ENCODE results near the gene GRXCR2.
A peak's percentile ranks its signal among the peaks of the same experiment; 100 is the strongest.
"Not testable (repeated sequence)": the region's sequence is repeated elsewhere in the genome, so short reads cannot be mapped to it uniquely, and the experiment has no call there.

Gene GRXCR2

DNA sequence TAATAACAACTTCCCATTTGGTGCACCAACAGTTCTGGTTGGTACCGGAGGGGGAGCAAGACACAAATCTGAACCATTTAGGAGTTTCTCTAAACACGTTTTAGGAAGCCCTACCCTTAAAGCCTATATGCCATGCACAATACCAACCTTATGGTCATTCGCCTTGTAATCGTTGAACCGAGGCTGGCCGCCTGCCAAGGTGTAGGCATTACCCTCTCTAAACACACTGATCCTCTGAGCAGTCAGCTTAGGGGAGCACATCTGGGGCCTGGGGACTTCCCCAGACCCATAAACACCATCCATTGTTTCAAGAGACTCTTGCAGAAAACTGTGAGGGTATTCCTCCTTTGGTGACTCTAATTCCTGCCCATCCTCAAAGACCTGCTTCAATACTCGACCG is 328 bp downstream of the GRXCR2 start:
- no peak for DNase-seq

DNA sequence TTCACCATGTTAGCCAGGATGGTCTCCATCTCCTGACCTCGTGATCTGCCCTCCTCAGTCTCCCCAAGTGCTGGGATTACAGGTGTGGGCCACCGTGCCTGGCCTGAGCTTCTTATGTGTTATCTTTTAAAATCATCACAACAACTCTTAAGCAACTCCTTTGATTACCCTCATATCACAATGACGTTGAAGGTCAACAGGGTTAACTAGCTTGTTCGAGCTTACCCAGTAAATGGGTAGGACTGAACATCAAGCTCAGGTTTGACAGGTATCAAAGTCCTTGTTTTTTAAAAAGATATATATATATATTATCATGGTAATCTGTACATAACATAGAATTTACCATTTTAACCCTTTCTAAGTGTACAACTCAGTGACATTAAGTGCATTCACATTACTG is 3.1 kb downstream of the GRXCR2 start:
- no peak for DNase-seq

DNA sequence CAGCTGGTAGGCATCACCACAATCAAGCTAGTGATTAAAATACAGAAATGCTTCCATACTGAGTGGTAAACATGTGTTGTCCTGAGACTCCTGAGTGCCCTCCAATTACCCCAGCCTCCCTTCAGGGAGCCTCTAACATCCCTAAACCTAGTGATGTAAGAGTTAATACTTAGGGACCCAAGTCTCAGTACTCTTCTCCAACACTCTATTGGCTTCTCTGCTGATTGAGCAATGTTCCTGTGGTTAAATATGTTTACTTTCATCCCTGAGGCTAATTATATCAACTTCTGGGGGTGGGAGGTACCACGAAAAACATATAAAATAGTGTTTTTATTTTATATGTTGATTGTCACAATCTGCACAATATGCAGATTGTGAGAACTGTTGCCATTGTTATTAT is 5.0 kb downstream of the GRXCR2 start:
- no peak for DNase-seq

DNA sequence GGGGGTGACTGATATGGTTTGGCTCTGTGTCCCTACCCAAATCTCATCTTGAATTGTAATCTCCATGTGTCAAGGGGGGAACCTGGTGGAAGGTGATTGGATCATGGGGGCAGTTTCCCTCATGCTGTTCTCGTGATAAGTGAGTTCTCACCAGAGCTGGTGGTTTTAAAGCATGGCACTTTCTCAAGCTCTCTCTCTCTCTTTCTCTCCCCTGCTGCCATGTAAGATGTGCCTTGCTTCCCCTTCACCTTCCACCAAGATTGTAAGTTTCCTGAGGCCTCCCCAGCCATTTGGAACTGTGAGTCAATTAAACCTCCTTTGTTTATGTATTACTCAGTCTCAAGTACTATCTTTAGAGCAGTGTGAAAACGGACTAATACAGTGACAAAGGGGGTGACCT is 8.4 kb downstream of the GRXCR2 start:
- not testable (repeated sequence) for DNase-seq

DNA sequence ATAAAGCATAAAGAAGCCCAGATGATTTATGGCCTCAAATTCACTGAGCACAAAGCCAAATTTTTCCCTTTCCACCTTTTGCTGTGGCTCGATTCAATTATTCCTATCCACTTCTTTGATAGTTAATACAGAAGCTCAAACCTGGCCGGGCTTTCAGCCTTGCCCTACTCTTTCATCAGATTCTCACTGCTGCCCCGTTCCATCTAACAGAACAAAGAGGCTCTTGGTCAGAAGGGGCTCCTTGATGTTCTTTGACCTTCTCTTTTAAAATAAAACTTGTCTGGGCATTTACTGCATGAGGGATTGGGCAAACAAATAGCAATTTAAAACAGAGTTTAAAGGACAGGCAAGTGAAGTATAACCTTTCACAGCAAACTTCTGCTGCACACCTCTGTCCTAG is 9.8 kb downstream of the GRXCR2 start:
- DNase-seq: no peak

DNA sequence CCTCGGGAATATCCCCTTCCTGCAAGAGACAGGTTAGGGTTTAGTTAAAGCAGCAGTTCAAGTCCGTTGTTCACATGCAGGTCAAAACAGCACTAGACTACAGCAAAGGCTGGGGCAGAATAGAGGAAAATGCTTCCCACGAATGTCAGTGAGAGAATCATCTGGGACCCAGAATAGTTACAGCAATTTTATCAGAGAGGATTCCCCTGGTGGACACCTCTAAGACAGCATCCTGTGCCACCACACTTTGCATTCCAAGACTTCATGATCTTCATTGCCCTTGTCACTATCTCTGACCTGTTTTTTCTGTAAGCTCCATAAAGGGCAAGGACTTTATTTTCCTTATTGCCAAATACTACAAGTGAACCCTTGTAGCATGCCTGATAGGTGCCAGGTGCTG is 12.9 kb downstream of the GRXCR2 start:
- no peak for DNase-seq

DNA sequence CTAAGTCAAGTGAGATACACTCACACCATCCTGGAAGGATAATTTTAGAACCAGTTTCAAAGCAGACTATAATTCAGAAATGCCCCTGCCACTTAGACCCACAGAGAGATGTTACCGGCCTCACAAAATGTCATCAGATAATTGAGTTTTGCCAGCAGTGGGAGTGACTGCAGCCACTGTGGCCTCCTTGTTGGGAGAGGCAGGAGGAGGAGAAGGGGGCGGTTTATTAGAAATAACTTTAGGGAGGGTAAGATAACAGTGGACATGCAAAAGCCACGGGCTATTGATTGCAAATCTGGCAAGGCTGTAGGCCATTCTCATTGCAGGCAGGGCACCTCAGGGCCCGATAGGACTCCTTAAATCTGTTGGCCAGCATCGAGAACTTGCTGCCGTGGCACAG is 13.4 kb downstream of the GRXCR2 start:
- no peak for DNase-seq

DNA sequence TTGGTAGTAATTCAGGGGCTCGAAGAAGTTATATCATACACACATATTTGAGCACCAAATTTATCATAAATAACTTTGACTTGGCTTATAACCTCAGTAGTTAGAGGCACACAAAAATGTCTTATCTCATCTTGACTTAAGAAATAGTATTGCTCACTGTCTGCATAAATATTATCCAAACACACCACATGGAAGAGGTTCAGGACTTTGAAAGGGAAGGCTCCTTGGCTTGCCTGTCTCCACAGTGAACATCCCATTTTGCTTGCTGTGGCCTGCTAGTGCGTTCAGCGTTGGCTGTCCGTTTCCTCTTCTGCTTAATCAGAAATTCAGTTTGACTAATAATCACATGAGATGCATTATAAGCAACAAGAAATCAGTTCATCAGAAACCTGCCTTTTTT is 13.9 kb downstream of the GRXCR2 start:
- no peak for DNase-seq

DNA sequence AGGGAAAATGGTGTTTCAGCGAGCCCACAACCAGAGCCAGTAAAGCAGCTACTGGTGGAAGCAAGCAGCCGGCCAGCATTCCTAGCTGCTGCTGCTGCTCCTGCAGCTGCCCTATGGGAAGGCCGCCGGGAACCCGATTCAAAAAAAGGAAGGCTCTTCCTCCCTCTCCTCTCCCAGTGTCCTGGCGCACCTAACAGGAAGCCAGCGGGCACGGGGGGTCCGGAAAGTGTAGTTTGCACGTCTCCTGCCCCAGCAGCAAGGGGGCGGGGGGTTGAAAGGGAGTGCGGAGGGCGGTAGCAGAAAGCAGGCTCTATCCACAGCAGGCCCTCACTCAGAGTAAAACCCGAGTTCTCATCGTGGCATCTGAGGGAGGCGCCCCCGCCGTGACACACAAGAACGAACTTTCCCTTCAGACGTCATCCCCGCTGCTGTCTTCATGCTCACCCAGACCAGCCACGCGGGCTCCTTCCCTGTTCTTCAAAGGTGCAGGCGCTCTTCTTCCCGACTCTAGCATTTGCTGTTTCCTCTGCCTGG is 16.5 kb downstream of the GRXCR2 start:
- DNase-seq: no peak

DNA sequence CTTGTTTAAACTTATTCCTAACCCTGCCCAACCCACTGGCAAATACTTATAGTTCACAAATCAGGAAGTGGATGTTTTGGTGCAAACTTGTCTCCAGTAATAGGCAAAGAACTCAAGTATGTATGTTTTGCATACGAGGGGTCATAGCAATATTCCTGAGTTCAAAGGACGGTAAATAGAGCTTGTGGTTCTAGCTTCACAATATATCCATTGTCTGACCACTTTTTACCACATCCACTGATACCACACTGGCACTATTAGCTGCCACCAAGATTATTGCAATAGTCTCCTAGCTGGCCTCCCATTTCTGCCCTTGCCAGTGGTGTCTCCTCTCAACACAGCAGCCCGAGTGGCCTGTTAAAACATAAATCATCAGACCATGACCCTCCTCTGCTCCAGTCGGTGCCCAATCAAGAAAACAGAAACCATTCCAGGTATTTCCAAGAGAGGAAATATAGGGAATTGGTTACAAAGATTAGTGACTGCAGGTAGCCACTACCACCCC is 17.0 kb downstream of the GRXCR2 start:
- DNase-seq: no peak

DNA sequence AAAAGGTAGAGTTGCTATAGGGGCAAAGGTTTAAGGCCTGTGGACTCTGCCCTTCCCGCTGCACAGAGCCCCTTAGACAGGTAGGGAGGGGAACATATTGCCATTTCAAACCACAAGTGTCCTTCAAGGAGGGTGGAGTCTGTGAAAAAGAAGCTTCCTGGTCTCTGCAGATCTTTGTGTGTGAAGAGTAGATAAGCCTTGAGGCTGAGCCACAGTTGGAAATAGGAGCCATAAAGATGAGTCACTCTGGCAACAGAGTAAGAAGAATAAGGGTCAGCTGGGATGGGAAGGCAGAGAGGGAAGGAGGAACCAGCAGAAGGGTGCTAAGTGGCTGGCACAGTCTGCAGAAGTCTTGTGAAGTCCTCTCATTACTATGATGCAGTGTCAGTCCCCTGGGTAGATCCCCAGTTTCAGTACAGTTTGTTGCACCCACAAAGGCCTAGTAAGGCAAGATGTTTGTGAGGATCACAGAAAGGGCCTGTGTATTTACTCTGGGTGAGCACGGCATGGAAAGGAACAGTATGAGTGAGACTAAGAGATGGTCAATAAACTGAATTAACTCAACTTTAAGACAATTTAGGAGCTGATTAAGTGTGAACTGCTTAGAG is 18.1 kb downstream of the GRXCR2 start:
- DNase-seq: no peak

DNA sequence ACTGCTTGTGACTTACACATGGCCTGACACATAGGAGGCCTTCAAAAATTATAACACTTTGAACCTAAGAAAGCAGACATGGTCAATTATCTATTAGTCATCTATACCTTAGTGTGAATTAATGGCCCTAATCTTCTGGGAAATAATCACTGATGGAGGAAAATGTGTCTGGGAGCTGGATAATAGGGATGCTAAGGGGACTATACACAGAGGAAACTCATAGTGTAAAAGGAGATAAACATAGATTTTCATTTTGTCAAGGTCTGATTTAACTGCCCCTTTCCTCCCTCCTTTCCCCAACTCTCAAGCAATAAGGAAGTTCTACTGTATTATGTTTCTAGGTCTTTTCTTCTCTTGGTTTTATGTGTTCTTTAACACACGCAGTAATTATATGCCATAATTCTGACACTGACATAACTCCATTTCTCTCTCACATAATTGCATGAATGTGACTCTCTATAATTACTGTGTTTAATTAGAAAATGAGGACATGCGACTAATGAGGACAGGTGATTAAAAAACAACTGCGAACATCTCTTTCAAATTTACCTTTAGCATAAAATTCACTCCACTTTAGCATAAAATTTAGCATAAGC is 18.9 kb downstream of the GRXCR2 start:
- DNase-seq: no peak

DNA sequence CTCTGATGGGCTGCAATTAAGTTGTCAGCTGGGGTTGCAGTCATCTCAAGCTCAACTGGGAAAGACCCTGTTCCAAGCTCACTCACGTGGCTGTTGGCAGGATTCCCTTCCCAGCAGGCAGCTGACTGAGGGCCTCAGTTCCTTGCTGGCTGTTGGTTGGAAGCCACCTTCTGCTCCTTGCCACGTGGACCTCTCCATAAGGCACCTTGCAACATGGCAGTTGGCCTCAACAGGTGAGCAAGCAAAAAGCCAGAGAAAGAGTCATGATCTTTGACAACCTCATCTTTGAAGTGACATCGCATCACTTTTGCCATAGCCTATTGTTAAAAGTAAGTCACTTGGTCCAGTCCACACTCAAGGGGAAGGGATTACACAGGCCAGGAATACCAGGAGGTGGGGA is 19.8 kb downstream of the GRXCR2 start:
- DNase-seq: no peak

DNA sequence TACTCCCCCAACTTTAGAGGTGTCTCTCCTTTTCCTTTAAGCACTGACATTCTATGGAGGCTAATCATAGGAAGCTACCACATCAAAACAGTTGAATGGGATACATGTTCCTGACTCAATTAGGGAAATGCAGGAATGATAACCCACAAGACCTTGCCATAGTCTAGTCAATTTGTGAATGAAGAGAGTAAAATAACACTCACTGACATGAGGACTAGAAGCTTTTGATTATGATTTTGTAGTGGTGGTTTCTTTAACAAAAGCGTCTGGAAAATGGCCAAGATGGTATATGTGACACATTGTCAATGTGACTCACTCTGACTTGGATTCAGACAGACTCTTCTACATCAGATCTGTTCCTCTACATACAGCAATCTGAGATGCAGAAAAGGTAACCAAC is 24.0 kb downstream of the GRXCR2 start:
- DNase-seq: no peak

DNA sequence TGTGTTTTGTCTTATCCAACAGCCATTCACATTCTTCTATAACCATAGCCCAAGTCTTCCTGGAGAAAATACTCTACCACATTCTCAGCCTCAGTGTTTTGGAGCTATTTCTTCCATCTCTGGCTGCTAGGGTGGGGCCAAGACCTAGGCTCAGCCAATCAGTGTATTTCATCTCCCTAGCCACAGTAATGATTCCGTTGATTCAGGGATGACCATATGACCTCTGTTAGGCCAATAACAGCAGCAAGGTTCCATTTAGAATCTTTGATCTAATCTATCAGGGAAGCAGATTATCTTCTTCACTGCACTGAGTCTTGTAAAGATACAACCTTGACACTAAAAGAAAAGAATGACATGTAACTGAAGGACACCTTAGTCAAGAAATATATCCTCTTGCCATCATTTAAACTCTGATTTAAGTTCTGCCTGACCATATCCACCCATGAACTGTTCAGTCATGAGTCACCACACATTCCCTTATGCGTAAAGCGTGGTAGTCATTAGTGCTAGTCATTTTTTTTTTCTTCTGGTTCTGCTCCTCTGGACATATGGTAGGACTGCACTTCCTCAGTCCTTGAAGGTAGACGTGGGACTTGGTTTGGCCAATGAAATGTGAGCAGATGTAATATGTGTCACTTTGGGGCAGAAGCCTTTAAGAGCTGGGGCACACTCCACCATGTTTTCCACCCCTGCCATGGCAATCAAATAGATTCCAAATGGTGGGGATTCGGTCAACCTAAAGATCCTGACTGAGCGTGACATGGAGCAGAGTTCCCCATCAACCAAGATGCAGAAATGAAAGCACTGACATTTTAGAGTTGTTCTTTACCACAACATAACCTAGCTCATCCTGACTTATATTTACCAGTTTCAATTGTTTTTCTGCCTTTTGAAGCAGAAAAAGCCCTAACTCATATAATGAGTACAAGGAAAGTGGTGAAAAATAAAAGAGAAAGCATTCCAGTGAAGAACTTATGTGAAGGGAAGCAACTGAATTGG is 25.0 kb downstream of the GRXCR2 start:
- DNase-seq: no peak

DNA sequence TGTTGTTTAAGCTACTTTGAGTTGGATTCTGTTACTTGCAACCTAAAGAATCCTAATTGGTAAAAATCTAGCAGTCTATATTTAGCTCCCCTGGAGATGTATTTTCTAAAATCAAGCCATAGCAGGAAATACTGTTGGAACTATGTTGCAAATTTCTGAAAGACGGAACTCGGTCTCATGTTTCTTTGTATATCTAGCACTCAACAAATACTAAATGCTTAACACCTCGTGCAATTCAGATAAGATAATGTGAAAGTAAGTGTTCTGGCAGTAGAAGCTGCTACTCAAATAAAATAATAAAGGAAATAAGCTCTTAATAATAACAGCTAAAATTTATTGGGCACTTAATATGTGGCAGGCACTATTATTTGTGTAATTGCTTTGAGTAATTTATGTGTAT is 26.7 kb downstream of the GRXCR2 start:
- DNase-seq: no peak

DNA sequence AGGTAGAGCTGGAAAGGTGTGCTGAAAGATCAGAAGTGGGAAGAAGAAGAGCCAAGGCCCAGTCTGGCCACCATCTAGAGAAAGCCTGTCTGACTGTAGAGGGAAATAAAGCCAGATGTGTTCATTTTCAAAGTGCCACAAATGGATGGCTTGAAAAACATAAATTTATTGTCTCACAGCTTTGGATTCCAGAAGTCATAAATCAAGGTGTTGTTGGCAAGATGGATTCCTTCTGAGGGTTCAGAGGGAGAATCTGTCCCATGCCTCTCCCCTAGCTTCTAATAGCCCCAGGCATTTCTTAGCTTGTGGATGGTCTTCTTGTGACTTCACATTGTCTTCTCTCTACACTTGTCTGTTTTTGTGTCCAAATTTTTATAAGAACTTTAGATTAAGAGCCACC is 31.5 kb downstream of the GRXCR2 start:
- no peak for DNase-seq

DNA sequence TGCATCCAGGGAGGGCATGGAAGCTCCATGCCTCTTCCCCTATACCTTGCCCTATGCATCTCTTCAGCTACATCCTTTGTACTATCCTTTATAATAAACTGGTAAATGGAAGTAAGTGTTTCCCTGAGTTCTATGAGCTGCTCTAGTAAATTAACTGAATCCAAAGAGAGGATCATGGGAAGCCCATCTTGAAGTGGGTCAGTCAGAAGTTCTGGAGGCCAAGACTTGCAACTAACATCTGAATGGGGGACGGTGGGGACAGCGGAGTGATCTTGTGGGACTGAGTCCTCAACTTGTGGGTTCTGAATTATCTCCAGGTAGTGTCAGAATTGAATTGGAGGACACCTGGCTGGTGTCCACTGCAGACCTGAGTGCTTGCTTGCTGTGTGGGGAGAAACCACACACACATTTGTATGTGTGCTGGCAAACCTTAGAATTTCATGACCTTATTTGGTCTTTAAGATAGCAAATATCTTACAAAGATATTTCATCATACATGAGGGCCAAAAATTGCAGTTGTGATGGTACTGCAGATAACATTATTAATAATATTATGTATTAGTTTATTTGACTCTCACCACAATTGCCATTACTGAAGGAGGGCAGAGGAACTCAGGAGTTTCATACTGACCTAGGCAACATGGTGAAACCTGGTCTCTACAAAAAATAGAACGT is 32.2 kb downstream of the GRXCR2 start:
- no peak for DNase-seq

DNA sequence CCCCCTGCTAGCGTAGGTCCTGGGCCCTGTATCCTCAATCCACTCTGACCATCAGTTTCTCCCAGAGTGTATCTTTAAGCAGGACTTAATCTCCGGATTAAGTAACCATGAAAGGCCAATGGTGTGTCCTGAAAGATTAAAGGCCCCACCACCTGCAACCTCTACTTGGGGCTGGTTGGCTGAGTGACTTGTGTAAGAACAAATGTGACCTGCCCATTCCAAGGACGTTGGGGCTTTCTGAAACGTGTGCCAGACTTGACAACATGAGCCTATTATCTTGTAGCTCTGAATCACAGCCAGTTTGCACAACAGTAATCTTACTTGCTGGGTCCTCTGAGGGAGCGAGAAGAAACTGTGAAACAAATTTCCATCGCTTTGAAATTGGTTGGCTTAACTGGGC is 34.5 kb downstream of the GRXCR2 start:
- DNase-seq: no peak

DNA sequence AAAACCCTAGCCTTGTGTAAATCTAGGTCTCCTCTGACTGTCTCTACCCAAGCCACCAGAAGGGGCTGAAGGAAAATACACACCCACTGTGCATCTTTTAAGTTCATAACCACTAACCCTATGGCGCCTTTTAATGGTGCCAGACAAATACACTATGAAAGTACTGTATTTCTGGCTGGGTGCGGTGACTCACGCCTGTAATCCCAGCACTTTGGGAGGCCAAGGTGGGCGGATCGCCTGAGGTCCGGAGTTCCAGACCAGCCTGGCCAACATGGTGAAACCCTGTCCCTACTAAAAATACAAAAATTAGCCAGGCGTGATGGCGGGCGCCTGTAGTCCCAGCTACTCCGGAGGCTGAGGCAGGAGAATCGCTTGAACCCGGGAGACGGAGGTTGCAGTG is 36.6 kb downstream of the GRXCR2 start:
- DNase-seq: not testable (repeated sequence)

DNA sequence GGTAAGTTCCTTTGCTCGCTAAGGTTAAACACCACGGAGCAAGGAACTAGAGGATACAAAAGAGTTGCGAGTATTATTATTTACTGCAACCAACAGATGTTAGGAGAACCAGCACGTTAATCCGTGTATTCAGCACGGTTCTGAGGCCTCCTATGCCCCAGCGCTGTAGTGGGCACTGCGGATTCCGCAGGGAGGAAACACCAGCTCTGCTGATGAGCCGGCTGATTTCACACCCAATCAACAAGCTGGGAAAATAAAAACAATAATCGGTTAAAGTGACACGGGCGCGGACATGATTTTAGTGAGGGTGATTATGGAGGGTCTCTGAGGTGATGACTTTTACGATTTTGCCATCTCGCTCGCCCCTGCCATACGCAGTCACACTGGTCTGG is 37.0 kb downstream of the GRXCR2 start:
- no peak for DNase-seq

DNA sequence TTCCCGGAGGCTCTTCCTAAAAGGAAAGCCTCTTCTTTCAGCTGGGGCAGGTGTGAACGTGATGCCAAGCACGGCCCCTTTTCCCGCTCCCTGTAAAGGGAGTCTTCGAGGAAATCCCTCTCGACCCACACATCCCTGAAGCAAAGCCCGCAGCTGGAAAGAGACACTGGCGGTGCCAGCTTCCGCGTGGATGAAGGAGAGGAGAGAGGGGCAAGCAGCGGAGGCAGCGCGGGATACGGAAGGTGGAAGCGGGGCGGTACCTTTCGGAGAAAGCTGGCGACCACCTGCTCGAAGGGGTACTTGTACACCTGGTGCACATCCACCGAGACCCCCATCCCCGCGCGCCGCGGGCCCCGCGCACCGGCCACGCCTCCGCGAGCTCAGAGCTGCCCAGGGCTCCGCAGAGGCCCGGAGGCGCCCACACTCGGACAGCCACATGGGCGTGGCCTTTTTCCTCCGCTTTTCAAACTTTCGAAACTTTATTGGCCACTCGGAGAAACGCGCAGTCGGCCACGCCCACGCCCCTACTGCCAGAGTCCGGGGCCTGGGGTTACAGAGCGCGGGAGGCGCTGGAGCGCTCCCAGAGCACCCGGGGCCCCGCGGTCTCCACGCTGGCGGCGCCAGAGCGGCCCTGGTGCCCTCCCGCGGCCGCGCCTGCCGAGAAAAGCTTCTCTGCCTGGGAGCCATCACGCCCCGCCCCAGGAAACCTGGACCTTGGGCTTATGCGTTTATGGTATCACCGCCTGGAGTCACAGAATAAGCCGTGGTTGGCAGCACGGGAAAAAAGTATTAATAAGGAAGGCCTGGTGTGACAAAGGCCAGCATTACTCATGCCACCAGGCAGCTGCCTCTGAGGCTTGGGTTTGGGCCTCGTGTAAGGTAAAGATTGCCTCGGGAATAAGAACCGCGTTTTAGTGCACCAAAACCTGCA is 37.6 kb downstream of the GRXCR2 start, which contains the start of gene PRELID2:
Gene PRELID2 (minus strand): TSS at position 426 of the 931 bp plus-strand sequence. CDS start 91 bp downstream, at position 335.
- peak; percentile 34 to 75 for DNase-seq

Measured in NCI-H2081 (cell line).